GM23248 (cell line): ENCODE results near the gene HECTD2. TPM values are rescaled to one million over a fixed set of nuclear protein-coding genes. Genes with fewer than 3 reads are reported as not detected.
"Not testable (repeated sequence)": the region's sequence is repeated elsewhere in the genome, so short reads cannot be mapped to it uniquely, and the experiment has no call there.

Experiments used
- DNase-seq: peaks from one replicate; pipeline ENCODE4 v3.0.0-alpha.2; 2015
- H2AFZ ChIP-seq: fragments of 200-600 bp; sonication (generic); 2 replicates; pipeline ENCODE4 v1.6.1; 2016; ENCODE audit warnings: antibody characterized with exemption
- H3F3A ChIP-seq: fragments of 200-600 bp; sonication (generic); 2 replicates; pipeline ENCODE4 v1.6.1; 2016; ENCODE audit warnings: mild to moderate bottlenecking, antibody characterized with exemption, mixed run types; ENCODE audit not compliant: insufficient read depth
- H3K27ac ChIP-seq: fragments of 200-600 bp; sonication (generic); 2 replicates; pipeline ENCODE4 v1.5.1; 2016; ENCODE audit warnings: mild to moderate bottlenecking
- H3K27me3 ChIP-seq: fragments of 200-600 bp; sonication (generic); replicated peaks from 2 replicates; pipeline ENCODE4 v1.6.1; 2016; ENCODE audit warnings: mild to moderate bottlenecking; ENCODE audit not compliant: insufficient read depth
- H3K36me3 ChIP-seq: fragments of 200-600 bp; sonication (generic); 2 replicates; pipeline ENCODE4 v1.6.1; 2016; ENCODE audit warnings: low read depth, mild to moderate bottlenecking
- H3K4me1 ChIP-seq: fragments of 200-600 bp; sonication (generic); 2 replicates; pipeline ENCODE4 v1.6.1; 2016; ENCODE audit warnings: mild to moderate bottlenecking; ENCODE audit not compliant: insufficient read depth
- H3K4me2 ChIP-seq: fragments of 200-600 bp; sonication (generic); one replicate; pipeline ENCODE4 v1.6.1; 2016; ENCODE audit warnings: mild to moderate bottlenecking; ENCODE audit not compliant: unreplicated experiment
- H3K4me3 ChIP-seq: fragments of 200-600 bp; sonication (generic); 2 replicates; pipeline ENCODE4 v1.5.1; 2016; ENCODE audit warnings: mild to moderate bottlenecking
- H3K79me2 ChIP-seq: fragments of 200-600 bp; sonication (generic); 2 replicates; pipeline ENCODE4 v1.6.1; 2016; ENCODE audit warnings: mild to moderate bottlenecking; ENCODE audit not compliant: insufficient read depth
- H3K9ac ChIP-seq: fragments of 200-600 bp; sonication (generic); 2 replicates; pipeline ENCODE4 v1.6.1; 2016; ENCODE audit warnings: mild to moderate bottlenecking
- H3K9me2 ChIP-seq: fragments of 200-600 bp; sonication (generic); 2 replicates; pipeline ENCODE4 v1.6.1; 2016; ENCODE audit warnings: mixed run types, mild to moderate bottlenecking, moderate library complexity; ENCODE audit not compliant: insufficient read depth
- H3K9me3 ChIP-seq: fragments of 200-600 bp; sonication (generic); one replicate; pipeline ENCODE4 v1.6.1; 2017; ENCODE audit warnings: low read depth
- H4K20me1 ChIP-seq: fragments of 200-600 bp; sonication (generic); 2 replicates; pipeline ENCODE4 v1.6.0; 2016; ENCODE audit not compliant: insufficient read depth
- EZH2 ChIP-seq: fragments of 200-600 bp; sonication (generic); IDR thresholded peaks from 2 replicates; pipeline ENCODE4 v1.6.1; 2018; ENCODE audit warnings: antibody characterized with exemption, mild to moderate bottlenecking; ENCODE audit not compliant: insufficient read depth, poor library complexity, severe bottlenecking
- EZH2phosphoT487 ChIP-seq: fragments of 200-600 bp; sonication (generic); IDR thresholded peaks from 2 replicates; pipeline ENCODE4 v1.6.1; 2018; ENCODE audit warnings: antibody characterized with exemption, moderate library complexity, mild to moderate bottlenecking, low read depth; ENCODE audit not compliant: insufficient read depth
- WGBS, 2 experiments: methylation state at CpG; one replicate each; pipeline ENCODE4 v1.1.6; 2015 to 2017; ENCODE audit warnings: low lambda C conversion rate in 2 of 2, low coverage in 1 of 2; ENCODE audit errors: missing lambda C conversion rate in 2 of 2; 5-methylcytosine and 5-hydroxymethylcytosine counted together
- in situ Hi-C: fragments of 300-500 bp; cut with MboI; formaldehyde crosslinking; loops from 2 replicates; pipeline ENCODE4 v1.15.0; 2020
- polyA plus RNA-seq: library from polyadenylated mRNA; unstranded; fragments of >200 nt; fragmentation: Nextera tagmentation; extraction: Ambion mirVana; gene quantifications from 2 replicates; pipeline ENCODE4 v1.2.1, GENCODE V29; 2016
- total RNA-seq: library from RNA; depleted of rRNA; stranded (reverse); fragments of >200 nt; shearing (Covaris generic); gene quantifications from 2 replicates; pipeline ENCODE4 v1.2.3, GENCODE V29; 2014; rRNA removed

The HECTD2 gene, protein sequence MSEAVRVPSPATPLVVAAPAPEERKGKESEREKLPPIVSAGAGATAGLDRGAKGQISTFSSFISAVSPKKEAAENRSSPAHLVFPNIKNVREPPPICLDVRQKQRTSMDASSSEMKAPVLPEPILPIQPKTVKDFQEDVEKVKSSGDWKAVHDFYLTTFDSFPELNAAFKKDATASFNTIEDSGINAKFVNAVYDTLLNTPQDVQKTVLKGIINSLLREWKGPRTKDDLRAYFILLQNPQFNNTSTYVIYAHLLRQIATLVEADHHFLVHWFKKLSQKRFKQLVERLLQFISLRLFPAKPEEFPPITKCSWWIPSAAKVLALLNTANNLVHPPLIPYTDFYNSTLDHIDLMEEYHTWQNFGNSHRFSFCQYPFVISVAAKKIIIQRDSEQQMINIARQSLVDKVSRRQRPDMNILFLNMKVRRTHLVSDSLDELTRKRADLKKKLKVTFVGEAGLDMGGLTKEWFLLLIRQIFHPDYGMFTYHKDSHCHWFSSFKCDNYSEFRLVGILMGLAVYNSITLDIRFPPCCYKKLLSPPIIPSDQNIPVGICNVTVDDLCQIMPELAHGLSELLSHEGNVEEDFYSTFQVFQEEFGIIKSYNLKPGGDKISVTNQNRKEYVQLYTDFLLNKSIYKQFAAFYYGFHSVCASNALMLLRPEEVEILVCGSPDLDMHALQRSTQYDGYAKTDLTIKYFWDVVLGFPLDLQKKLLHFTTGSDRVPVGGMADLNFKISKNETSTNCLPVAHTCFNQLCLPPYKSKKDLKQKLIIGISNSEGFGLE
- total RNA-seq (14.8 and 19.6 TPM in 2 replicates), polyA plus RNA-seq (7.7 and 9.5 TPM in 2 replicates)

DNA sequence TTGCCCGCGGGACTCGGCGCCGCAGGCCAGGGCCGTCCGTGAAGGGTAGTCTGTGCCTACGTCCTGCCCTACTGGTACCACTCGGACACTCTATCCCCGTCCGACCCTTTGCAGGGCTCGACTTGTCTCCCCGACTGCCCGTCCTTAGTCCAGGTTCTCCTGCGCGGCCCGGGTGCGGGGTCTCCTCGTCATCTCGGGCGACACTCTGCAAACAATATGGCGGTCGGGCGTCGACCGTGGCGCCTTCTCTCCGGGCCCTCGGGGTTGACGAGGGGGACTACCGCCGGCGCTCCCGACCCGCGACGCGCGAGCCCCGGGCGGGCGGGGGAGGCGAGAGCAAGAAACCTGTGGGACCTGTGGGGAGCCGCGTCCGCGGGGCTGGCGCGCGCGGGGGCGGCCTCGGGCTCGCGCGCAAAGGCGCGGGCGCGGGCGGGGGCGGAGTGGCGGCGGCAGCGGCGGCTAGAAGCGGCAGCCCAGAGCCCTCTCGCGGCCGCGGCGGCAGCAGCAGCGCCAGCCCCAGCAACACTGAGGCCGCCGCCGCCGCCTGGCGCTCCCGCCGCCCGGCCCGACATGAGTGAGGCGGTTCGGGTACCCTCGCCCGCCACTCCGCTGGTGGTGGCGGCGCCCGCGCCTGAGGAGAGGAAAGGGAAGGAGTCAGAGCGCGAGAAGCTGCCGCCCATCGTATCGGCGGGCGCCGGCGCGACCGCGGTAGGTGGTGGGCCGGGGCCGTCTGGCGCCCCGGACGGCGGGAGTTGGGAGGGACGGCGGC, at the start of gene HECTD2:
HECTD2 (plus strand) TSS at position 476 of the 769 bp plus-strand sequence; CDS start at position 571, 95 bp downstream.
- no peaks in the 10 kb centered on the region for H3K9me3 ChIP-seq
- peak within 1 kb of the TSS; percentile 97 for H3K9ac ChIP-seq
- H3K36me3 ChIP-seq: no peaks in the 10 kb centered on the region
- in situ Hi-C loops: no loop called here
- H3F3A ChIP-seq: peaks cover 24% of the 10 kb centered on the region
- peaks cover 42% of the 10 kb centered on the region for H3K79me2 ChIP-seq
- WGBS, 2 experiments: 1% methylated on average over 61 to 85 of the region's 111 CpGs
- peaks cover 25% of the 10 kb centered on the region for H3K4me1 ChIP-seq
- H3K27ac ChIP-seq: peak within 1 kb of the TSS; percentile 96
- H3K9me2 ChIP-seq: no peaks in the 10 kb centered on the region
- H4K20me1 ChIP-seq: no peaks in the 10 kb centered on the region; the same call in 1 of the 2 replicates
- DNase-seq: peak; percentile 94
- H3K4me2 ChIP-seq: peak within 1 kb of the TSS; percentile 83
- peak within 1 kb of the TSS; percentile 91 for H2AFZ ChIP-seq
- no peaks in the 10 kb centered on the region for H3K27me3 ChIP-seq
- H3K4me3 ChIP-seq: peak within 1 kb of the TSS; percentile 81
- TF ChIP-seq EZH2phosphoT487: no peak
- TF ChIP-seq EZH2: no peak

DNA sequence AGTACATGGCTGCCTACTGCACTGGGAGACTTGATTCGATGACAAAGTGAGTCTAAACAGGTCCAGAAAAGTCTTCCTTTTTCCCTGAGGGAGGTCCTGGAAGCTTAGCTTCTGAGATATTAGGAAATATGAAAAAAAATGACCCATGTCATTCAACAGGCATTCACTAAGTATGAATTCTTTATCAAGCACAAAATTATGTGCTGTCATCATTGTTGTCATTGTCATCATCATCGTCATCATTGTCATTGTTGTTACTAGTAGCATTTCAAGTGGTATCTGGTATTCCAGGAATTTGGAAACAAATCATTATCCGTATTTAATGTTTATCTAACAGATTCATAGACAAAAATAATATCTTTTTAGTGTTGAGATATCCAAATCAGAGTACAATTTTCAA, 49.7 kb upstream of the HECTD2 start:
- H3K4me3 ChIP-seq: no peak overlapping the region
- no peaks in the 10 kb centered on the region for H3K9me3 ChIP-seq
- no peak overlapping the region for H3K27ac ChIP-seq
- H4K20me1 ChIP-seq: no peaks in the 10 kb centered on the region
- H3K9me2 ChIP-seq: no peaks in the 10 kb centered on the region
- DNase-seq: no peak
- no peak overlapping the region for H2AFZ ChIP-seq
- in situ Hi-C loops: loop anchor here (10.0 kb wide), 1 partner anchor 56 kb away; no protein-coding TSS in a partner anchor
- H3K4me2 ChIP-seq: no peak overlapping the region
- H3K36me3 ChIP-seq: no peaks in the 10 kb centered on the region
- H3K4me1 ChIP-seq: no peaks in the 10 kb centered on the region
- 50 to 59% methylated on average over 3 of the region's 3 CpGs for WGBS, 2 experiments
- TF ChIP-seq EZH2phosphoT487: no peak
- TF ChIP-seq EZH2: no peak
- H3K27me3 ChIP-seq: no peaks in the 10 kb centered on the region
- H3K79me2 ChIP-seq: no peaks in the 10 kb centered on the region
- H3F3A ChIP-seq: no peaks in the 10 kb centered on the region
- no peak overlapping the region for H3K9ac ChIP-seq

DNA sequence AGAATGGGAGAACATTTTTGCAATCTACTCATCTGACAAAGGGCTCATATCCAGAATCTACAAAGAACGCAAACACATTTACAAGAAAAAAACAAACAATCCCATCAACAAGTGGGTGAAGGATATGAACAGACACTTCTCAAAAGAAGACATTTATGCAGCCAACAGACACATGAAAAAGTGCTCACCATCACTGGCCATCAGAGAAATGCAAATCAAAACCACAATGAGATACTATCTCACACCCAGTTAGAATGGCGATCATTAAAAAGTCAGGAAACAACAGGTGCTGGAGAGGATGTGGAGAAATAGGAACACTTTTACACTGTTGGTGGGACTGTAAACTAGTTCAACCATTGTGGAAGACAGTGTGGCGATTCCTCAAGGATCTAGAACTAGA, 44.6 kb upstream of the HECTD2 start:
- H3K79me2 ChIP-seq, H3K27ac ChIP-seq, H3K4me1 ChIP-seq, H3K36me3 ChIP-seq, H3K9ac ChIP-seq, H3F3A ChIP-seq, H3K4me2 ChIP-seq, H2AFZ ChIP-seq, H4K20me1 ChIP-seq, H3K9me2 ChIP-seq, H3K9me3 ChIP-seq, H3K4me3 ChIP-seq, DNase-seq, H3K27me3 ChIP-seq: not testable (repeated sequence)
- in situ Hi-C loops: loop anchor here (10.0 kb wide), 1 partner anchor 61 kb away; no protein-coding TSS in a partner anchor
- WGBS, 2 experiments: 86 to 94% methylated on average over 3 of the region's 3 CpGs

DNA sequence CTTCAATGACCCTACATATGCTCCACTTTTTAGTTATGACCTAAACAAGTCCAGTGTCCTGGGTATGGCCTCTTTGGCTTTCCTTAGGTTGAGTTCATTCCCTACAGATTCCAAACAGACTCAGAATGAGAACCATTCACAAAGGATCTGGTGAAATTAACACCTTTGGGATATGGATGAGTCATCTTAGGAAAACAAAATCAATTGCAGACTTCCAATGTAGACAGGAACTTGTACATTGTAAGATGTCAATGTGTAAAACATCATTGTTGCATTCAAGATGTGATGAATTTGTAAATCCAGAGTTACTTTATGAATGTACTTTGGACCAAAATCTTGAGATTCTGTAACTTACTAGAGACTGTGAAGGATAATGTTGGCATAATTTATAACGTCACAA, 43.4 kb upstream of the HECTD2 start:
- TF ChIP-seq EZH2phosphoT487 (no peak), EZH2 (no peak)
- Histone ChIP-seq H3K79me2 (no peaks in the 10 kb centered on the region), H3K9me3 (no peaks in the 10 kb centered on the region), H4K20me1 (no peaks in the 10 kb centered on the region), H2AFZ (no peak overlapping the region), H3K9me2 (no peaks in the 10 kb centered on the region), H3K9ac (no peak overlapping the region), H3K4me3 (no peak overlapping the region), H3F3A (no peaks in the 10 kb centered on the region), H3K4me1 (no peaks in the 10 kb centered on the region; the same call in 1 of the 2 replicates), H3K27me3 (no peaks in the 10 kb centered on the region), H3K27ac (no peak overlapping the region), H3K36me3 (no peaks in the 10 kb centered on the region), H3K4me2 (no peak overlapping the region)
- 89 to 97% methylated on average over 1 of the region's 1 CpG for WGBS, 2 experiments
- no peak for DNase-seq
- in situ Hi-C loops: loop anchor here (10.0 kb wide), 1 partner anchor 62 kb away; no protein-coding TSS in a partner anchor
